H1 (cell line): ENCODE results near the gene LIPE. TPM values are rescaled to one million over a fixed set of nuclear protein-coding genes. Genes with fewer than 3 reads are reported as not detected.

ENCODE experiments used
- ASH2L ChIP-seq: fragments of 200-600, 300-600 bp; sonication (generic); IDR thresholded peaks from one replicate; pipeline ENCODE4 v1.7.1; 2017; ENCODE audit warnings: low read length
- BCL11A ChIP-seq, 2 experiments: IDR thresholded peaks; one replicate each; pipeline ENCODE4 v1.6.1; 2011; ENCODE audit warnings: low read depth in 2 of 2, low read length in 2 of 2, mild to moderate bottlenecking in 2 of 2
- FOSL1 ChIP-seq: IDR thresholded peaks from 2 replicates; pipeline ENCODE4 v1.6.1; 2011; ENCODE audit warnings: mild to moderate bottlenecking, low read depth, low read length, moderate library complexity; ENCODE audit not compliant: insufficient read depth
- GABPA ChIP-seq: IDR thresholded peaks from 2 replicates; pipeline ENCODE4 v1.6.1; 2011; ENCODE audit warnings: mild to moderate bottlenecking, low read length, moderate library complexity, borderline replicate concordance; ENCODE audit not compliant: insufficient read depth
- KDM4A ChIP-seq: IDR thresholded peaks from one replicate; pipeline ENCODE4 v1.7.1; 2012; ENCODE audit warnings: low read depth, mild to moderate bottlenecking, moderate library complexity, low read length, inconsistent platforms; ENCODE audit not compliant: severe bottlenecking
- MAFK ChIP-seq: IDR thresholded peaks from 2 replicates; pipeline ENCODE4 v1.6.1; 2012; ENCODE audit warnings: low read depth, mild to moderate bottlenecking, improper control_type of control experiment, low read length
- POLR2AphosphoS5 ChIP-seq: IDR thresholded peaks from 2 replicates; pipeline ENCODE4 v1.6.1; 2011; ENCODE audit warnings: low read depth, low read length
- SAP30 ChIP-seq: fragments of 300-600 bp; sonication (generic); IDR thresholded peaks from 2 replicates; pipeline ENCODE4 v1.7.1; 2012; ENCODE audit warnings: low read length, moderate library complexity, mild to moderate bottlenecking, inconsistent platforms; ENCODE audit not compliant: insufficient read depth, insufficient replicate concordance
- YY1 ChIP-seq: IDR thresholded peaks from 2 replicates; pipeline ENCODE4 v1.6.1; 2011; ENCODE audit warnings: low read depth, mild to moderate bottlenecking, low read length
- polyA plus RNA-seq, 7 experiments: library from polyadenylated mRNA; depleted of rRNA in 3 of 7; stranded (reverse) in 5 of 7; unstranded in 2 of 7; fragments of >200 nt in 5 of 7; fragments of 200-250 nt in 2 of 7; gene quantifications; 1 replicate in 5 of 7; 2 replicates in 1 of 7; 4 replicates in 1 of 7; pipeline versions ENCODE4 v1.2.1 to v1.2.3, GENCODE V29; 2011 to 2013; ENCODE audit warnings: missing spikeins in 2 of 7, mixed read lengths in 2 of 7
- total RNA-seq: library from RNA; stranded (reverse); fragmentation: NEBNext Ultra II Directional; extraction: Animal tissue kit (Norgen Biotek cat#: 25700); gene quantifications from 2 replicates; pipeline ENCODE4 v1.2.1, GENCODE V29; 2021

The LIPE gene
- total and polyA plus RNA-seq, 2 of the 8 experiments (the other 6 are each of a cell fraction or from before 2014, with no cell fraction given) = 8.7 to 15.9 TPM

- no peak for TF ChIP-seq YY1
- TF ChIP-seq POLR2AphosphoS5 = no peak
- TF ChIP-seq ASH2L = no peak
- no peak for TF ChIP-seq BCL11A (IDR thresholded peaks at IDR 0.05; ENCODE audit: low read depth in 2 of 2, low read length in 2 of 2)
- no peak for TF ChIP-seq FOSL1
- TF ChIP-seq KDM4A = no peak
- no peak for TF ChIP-seq MAFK
- no peak for TF ChIP-seq GABPA
- TF ChIP-seq SAP30 = no peak
These were observed 4.9 kb downstream of the LIPE start (continued) for GRCh38 chr19:42422092-42422900.
